Medulla oblongata (tissue), 1 donor: Measurements from ENCODE around the gene PSG7.
"Not testable (repeated sequence)": the region's sequence is repeated elsewhere in the genome, so short reads cannot be mapped to it uniquely, and the experiment has no call there.

Experiments used
- DNase-seq: peaks from one replicate; pipeline ENCODE4 v3.0.0-alpha.2; 2015; ENCODE audit errors: extremely low spot score

Gene PSG7

DNA sequence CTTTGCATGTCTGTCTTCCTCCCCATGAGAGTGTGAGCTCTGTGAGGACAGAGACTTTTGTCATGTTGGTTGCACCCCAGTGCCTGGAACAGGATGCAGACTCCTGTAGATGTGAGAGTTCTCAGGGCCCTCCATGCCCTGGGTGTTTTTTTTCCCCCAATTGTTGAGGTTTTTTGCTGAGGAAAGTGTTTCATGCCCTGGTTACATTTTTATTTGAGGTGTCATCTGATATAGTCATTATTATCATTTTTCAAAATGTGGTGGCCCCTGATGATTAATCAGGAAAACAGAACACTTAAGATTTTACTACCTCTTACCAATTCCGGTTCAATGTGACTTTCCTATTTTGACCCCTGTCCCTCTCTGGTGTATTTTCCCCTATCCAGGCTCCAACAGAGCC, 20.1 kb downstream of the PSG7 start:
- not testable (repeated sequence) for DNase-seq

DNA sequence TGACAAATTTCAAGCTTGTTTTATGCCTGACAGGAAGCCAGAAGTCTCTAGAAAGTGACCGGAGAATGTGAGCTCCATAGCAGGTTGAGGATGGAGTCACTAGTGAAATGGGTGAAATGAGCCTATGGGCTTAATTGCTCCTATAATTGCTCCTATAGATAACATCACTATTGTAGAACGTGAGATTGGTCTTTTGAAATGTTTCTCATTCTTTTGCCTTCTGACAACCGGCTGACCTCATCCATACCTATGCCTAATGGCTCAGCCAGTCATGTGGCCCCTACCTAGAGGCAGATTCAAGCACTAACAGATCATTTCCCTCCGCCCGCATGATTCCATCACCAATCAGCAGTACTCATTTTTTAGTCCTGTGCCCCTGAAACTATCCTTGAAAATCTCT, 23.5 kb downstream of the PSG7 start:
- DNase-seq = not testable (repeated sequence)

DNA sequence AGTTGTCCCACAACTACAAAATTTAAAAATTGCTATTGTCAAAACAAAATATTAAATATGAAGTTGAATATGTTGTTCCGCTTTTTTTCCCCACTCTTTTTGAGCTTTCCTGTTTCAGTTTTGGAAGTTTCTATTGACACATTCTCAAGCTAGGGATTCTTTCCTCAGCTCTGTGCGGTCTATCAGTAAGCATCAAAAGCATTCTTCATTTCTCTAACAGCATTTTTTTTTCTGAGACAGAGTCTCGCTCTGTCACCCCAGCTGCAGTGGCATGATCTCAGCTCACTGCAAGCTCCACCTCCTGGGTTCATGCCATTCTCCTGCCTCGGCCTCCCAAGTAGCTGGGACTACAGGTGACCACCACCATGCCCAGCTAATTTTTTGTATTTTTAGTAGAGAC, 24.1 kb downstream of the PSG7 start:
- DNase-seq = not testable (repeated sequence)

DNA sequence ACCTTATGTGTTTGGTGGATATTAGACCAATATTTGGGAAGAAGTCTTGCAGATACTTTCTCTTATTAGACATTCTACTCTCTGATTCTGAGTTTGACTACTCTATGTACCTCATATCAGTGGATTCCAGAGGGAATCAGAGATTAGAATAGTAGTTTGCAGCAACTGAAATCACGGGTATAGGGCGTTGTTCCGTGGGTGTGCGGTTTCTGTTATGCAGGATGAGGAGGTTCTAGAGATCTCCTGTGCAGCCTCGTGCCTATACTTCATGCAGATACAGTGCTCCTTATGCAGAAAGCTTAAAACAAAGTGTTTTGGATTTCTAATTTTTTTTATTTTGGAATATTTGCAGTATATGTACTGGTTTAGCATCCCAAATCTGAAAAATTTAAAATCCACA, 25.3 kb downstream of the PSG7 start:
- DNase-seq = not testable (repeated sequence)

DNA sequence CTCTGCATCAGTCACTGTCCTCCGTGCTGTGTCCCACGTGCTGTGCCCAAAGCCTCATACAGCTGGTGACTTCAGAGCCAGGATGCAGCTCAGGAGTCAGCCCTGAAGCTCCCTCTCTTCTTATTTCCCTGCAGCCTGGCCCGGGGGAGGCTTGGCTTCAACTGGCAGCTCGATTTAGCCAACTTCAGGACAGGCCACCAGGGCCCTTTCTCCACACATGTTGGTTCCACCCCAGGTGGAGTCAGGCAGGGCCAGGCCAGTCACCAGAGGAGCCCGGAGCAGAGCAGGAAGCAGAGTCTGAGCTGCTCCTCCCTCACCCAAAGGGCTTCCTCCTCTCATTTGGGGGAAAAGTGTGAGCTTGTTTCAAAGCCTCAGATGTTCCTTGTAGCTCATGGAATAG, 30.8 kb downstream of the PSG7 start:
- DNase-seq = not testable (repeated sequence)

DNA sequence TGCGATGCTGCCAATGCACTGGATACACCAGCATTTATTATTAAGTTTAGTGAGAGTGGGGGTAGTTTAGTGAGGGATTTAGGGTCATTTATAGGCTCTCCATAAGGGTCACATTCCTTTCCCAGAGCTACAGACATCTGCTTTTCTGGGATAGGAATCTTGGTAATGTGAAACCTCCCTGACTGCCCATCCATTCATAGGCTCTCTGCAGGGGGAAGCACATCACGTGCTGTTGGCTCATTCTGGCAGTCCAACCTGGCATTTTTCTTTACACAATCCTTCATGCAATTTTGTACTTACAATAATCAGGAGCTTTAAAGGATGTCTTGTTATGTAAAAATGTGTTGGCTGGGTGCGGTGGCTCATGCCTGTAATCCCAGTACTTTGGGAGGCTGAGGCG, 36.4 kb downstream of the PSG7 start:
- DNase-seq = not testable (repeated sequence)

DNA sequence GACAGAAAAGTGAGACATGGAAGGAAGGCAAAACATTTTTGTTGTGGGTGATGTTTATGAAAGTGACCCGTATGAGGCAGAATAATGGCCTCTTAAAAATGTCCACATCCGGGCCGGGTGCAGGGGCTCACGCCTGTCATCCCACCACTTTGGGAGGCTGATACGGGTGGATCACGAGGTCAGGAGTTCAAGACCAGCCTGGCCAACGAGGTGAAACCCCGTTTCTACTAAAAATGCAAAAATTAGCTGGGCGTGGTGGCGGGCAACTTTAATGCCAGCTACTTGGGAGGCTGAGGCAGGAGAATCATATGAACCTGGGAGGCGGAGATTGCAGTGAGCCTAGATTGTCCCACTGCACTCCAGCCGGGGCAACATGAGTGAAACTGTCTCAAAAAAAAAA, 37.3 kb downstream of the PSG7 start:
- not testable (repeated sequence) for DNase-seq

DNA sequence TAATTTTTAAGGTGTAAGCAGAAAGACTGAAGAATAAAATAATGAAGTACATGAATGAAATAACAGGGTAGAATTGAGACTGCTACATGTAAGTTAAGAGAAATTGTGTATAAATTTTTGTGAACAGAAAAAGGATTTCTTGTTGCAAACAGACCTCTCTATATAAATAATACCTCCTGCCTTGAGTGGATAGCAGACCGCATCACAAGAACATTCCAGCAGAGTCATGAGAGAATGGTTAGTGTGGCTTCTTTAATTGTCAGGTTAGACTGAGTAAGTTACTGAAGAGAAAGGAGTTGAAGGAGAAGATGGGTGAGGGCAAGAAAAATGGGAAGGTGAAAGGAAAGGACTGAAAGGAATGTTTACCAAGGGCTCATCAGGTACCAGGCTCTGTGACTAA, 37.9 kb downstream of the PSG7 start:
- not testable (repeated sequence) for DNase-seq

DNA sequence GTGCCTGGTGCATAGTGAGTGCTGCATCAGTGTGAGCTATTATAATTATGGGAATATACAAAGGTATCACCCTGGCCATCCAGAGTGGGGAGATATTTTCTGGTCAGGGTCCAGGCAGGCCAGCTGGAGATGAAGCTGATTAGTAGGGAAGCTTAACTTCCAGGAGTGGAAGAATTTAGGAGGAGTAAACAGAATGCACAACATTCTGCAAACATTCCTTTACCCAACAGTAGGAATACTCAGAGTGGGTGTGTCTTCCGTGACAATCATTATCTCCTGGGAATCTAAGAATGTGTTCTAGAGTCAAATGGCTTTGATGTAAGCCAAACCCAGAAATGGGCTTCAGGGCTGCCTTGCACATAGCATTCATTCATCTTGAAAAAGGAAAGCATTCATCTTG, 38.4 kb downstream of the PSG7 start:
- not testable (repeated sequence) for DNase-seq

DNA sequence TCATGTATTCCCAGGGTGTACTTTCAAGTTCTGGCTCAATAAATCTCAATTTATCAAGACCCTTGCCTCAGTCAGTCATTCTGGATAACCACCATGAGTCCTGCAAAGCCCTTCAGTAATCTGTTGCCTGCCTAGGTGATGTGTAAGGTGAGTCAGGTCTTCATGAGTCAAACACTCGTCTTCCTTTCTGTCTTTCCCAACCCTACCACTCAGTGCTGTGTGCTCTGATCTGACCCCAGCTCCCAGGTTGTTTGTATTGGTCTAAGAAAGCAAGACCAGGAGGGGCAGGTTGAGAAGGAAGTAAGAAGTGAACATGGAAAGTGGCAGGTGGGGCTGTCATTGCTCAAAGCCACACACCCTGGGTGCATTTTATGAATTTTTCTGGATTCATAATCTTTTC, 39.3 kb downstream of the PSG7 start:
- not testable (repeated sequence) for DNase-seq

DNA sequence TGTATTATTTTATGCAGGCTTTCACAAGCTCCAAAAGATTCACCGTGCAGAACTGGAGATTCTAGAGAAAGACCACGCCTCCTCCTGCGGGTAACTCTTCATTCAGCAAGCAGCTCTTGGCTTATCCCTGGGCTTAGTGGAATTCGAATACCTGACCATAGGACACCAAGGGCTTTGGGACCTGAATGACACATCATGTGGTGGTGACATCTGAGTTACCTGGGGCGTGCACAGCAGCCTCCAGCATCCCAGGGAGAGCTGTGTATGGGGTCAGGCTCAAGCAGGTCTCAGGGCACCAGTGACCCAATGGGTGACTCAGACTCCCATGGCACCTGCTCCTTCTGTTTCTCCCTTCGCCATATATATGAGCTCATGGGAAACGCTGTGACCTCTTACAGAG, 46.6 kb downstream of the PSG7 start:
- not testable (repeated sequence) for DNase-seq

DNA sequence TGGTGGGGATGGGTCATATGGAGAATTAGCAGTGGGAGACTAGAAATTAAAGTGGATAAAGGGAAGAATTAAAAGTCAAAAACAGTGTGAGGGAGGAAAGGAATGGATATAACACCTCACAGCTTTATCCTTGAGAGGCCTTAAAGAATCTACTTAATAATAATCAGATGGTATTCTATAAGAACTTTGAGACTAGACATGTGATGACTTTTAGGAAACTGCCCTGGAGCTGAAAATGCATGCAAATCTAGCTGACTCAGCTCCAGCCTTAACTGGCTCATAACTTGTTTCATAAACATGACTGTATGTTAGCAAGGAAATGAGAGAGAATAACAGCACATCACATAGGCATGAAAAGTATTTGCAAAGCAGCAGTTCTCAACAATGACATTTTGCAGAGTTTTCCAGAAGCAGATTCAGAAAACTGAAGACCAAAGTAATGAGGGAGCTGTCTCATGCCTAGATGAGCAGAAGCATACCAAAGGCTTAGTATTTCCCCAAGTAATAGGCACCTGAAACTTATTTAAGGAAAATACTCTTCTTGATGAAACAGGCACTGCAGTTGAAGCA, 49.0 kb downstream of the PSG7 start:
- DNase-seq = not testable (repeated sequence)

DNA sequence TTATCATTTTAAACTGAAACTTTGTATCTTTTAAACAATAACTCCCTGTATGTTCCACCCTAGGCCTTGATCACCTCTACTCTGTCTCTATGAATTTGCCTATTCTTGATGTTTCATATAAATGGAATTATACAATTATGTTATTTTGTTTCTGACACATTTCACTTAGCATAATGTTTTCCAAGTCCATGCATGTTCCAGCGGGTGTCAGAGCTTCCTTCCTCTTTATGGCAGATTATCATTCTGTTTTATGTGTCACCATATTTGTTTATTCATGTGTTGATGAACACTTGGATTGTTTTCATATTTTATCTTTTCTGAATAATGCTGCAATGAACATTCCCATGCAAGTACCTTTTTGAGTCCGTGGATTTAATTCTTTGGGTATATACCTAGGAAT, 54.3 kb downstream of the PSG7 start:
- DNase-seq = not testable (repeated sequence)

DNA sequence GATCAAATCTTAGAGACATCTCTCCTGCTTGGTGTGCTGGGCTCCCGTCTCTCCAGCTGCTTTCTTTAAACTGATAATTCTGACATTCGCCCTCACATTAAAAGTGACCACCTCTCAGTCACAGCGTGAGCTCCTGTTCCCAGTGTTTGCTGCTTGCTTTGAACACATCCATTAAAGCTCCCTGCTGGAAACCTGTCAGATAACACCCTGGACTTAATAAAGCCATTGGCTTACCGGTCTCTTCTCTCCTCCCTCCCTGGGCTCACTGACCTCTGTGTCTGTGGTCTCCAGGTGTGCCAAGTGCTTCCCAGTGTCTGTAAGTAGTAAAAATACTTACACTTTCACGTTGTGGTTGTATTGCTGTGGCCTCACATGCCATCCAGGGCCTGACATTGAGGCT, 55.0 kb downstream of the PSG7 start:
- not testable (repeated sequence) for DNase-seq

DNA sequence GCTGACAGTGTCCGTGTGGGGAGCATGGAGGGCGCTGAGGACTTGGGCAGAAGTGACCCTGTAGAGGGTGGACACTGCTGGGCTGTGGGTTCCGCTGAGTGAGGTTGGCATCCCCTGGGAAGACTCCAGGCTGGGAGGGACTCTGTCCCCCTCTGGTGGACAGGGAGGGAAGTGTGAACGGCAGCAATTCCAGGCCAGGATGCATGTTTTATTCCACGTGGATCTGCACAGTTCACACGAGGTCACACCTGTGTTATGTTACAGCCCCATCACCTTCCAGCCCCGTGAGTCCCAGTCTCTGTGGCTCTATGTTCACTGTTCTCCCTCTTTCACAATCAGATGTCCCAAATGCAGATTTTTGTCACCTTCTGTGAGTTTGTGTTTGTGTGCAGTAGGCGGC, 55.7 kb downstream of the PSG7 start:
- not testable (repeated sequence) for DNase-seq

DNA sequence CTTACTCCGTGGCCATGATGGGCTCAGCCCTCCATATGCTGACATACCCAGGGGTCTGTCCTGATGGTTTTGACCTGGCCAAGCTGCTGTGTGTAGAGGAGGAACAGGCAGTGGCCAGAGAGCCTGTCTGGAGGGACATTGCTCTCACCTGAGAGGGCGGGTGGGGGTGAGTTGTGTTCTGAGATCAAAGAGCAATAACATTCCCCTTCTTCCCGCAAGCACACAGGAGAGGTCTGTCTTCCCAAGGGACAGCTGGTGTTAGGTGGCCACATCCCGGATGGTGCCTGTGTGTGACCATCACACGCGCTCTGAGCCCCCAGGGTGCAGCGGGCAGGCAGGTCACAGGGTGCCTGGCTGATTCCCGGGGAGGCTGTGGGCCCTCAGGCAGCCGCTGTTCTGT, 56.4 kb downstream of the PSG7 start:
- not testable (repeated sequence) for DNase-seq

DNA sequence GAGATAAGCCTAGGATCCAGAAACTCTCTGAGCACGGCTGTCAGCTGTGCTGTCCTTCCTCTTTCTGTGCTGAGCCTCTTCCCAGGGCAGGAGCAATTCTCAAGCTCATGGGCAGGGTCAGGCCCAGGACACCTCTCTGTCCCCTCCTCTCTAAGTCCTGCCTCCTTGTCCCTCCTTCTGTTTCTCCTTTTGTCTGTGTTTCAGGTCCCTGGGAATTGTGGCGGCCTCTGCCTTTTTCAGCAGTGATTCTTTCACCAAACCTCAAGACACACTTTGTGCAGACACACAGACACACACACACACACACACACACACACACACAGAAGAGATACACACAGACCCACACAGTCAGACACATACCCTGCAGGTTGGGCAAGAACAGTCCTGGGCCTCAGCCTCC, 57.4 kb downstream of the PSG7 start, which contains the start of gene PSG1:
PSG1 (minus strand) TSS at position 101 of the 400 bp plus-strand sequence. CDS start 132 bp downstream, outside the sequence.
- no peak for DNase-seq

DNA sequence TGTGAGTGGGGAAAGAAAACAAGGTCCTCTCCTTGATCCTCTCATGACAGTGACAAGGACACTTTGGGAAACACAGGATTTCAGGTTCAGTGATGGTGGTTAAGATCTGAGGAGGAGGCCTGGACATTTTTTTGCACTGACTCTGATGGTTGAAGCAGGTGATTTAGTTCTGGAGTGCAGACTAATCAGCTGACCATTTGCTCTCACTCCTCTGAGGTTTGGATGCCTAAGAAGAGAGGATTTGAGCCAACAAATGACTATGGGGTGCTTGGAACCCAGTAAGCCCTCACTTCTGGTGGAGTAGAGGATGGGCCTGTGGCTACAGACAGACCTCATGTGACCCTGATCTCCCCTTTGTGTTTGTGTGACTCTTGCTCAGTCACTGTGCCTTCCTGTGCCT, 60.4 kb downstream of the PSG7 start:
- not testable (repeated sequence) for DNase-seq

DNA sequence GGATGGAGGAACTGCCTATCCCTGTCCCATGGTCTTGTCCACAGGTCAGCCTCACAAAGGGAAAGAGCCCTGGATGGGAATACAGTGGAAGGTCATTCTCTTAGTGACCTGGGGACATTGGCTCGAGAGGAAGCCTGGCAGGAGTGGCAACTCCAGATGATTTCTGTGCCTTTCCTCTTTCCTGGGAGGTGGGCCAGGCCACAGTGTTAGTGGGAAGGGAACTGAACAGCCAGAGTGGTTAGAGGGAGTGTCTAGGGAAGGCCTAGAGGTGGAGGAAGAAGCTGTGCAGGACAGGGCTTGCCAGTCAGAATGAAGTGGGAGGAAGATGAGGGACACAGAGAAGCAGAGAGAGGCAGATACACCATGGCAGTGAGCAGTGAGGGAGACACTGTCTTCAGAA, 61.1 kb downstream of the PSG7 start:
- not testable (repeated sequence) for DNase-seq

DNA sequence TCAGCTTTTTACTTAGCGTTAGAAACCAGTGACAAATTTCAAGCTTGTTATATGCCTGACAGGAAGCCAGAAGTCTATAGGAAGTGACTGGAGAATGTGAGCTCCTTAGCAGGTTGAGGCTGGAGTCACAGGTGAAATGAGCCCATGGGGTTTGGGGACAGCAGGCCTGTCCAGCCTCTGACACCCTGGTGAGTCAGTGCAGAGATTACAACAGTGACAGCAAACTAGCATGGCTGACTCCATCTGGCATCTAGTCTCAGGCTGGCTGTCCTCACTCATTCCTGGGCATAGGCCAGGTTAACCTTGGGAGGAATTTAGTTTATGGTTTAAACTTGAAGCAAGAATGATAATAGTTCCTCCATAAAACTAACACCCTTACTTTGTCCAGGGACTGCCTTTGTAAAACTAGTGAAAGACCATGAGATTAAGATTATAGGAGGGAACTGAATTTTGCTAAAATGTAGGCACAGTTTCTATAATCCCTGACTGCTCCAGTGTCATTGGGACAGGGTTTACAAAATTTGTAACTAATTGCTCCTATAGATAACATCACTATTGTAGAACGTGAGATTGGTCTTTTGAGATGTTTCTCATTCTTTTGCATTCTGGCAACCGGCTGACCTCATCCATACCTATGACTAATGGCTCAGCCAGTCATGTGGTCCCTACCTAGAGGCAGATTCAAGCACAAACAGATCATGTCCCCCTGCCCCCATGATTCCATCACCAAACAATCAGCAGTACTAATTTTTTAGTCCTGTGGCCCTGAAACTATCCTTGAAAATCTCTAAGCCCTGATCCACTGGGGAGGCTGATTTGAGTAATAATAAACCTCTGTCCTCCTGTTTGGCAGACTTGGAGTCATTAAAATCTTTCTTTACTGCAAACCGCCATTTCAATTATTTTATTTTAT, 61.9 kb downstream of the PSG7 start:
- not testable (repeated sequence) for DNase-seq

DNA sequence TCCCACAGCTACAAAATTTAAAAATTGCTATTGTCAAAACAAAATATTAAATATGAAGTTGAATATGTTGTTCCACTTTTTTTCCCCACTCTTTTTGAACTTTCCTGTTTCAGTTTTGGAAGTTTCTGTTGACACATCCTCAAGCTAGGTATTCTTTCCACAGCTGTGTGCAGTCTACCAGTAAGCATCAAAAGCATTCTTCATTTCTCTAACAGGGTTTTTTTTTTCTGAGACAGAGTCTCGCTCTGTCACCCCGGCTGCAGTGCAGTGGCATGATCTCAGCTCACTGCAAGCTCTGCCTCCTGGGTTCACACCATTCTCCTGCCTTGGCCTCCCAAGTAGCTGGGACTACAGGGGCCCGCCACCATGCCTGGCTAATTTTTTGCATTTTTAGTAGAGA, 62.9 kb downstream of the PSG7 start:
- DNase-seq = not testable (repeated sequence)
